A673 (cell line): ENCODE results near the gene ERMN.

Source experiments
- EZH2 ChIP-seq: fragments of 200-600 bp; sonication (generic); IDR thresholded peaks from 2 replicates; pipeline ENCODE4 v1.6.1; 2017; ENCODE audit warnings: borderline replicate concordance, low read depth, mild to moderate bottlenecking, mixed read lengths, antibody characterized with exemption, low read length; ENCODE audit not compliant: poor library complexity, severe bottlenecking
- TF ChIP-seq, protein P1 (sequence below): fragments of 300-800, 200-600 bp; sonication (generic); conservative IDR thresholded peaks from 2 replicates; pipeline ENCODE4 v1.5.1; 2017; ENCODE audit warnings: low read depth, mild to moderate bottlenecking, antibody characterized with exemption, low read length, moderate library complexity, mixed read lengths

DNA sequence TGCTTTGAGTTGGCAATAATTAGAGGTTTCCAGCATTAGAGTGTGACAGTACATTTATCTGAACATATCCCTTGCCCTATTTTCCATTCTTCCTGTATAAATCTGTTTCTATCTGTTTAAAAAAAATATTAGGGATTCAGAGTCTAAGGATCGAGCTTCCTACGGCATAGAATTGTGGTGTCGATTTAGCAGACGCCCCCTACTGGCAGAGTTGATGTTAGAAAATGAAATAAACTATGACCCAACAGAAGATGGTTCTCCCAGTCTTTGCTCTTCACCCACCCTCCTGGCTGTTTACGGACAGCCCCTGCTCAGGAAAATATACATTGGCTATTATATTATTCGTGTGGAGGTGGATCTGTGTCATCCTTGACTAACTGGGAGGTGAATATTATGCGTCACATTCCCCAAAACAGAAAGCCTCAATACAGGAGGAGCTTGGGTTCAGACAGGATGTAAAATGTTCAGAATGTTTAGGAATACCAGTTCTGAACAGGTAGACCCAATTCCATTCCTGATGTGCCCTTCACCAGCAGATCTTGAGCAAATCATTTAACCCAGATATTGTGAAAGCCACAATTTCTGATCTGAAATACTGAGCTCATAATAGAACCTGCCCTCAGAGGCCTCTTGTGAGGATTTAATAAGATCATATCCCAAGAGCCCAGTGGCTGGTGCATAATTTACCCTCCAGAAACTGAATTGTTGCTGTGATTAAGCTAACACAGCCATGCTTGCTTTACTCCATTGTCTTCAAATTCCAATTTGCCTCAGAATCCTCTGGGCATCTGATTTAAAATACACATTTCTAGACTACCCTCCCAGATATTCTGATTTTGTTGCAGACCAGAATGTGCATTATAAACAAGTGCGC is 10.8 kb upstream of the ERMN start:
- TF ChIP-seq, protein P1, sequence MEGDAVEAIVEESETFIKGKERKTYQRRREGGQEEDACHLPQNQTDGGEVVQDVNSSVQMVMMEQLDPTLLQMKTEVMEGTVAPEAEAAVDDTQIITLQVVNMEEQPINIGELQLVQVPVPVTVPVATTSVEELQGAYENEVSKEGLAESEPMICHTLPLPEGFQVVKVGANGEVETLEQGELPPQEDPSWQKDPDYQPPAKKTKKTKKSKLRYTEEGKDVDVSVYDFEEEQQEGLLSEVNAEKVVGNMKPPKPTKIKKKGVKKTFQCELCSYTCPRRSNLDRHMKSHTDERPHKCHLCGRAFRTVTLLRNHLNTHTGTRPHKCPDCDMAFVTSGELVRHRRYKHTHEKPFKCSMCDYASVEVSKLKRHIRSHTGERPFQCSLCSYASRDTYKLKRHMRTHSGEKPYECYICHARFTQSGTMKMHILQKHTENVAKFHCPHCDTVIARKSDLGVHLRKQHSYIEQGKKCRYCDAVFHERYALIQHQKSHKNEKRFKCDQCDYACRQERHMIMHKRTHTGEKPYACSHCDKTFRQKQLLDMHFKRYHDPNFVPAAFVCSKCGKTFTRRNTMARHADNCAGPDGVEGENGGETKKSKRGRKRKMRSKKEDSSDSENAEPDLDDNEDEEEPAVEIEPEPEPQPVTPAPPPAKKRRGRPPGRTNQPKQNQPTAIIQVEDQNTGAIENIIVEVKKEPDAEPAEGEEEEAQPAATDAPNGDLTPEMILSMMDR = peak; percentile 85
- no peak for TF ChIP-seq EZH2
